Ishikawa (cell line): Measurements from ENCODE around the gene DUSP16.

Source experiments
- CEBPB ChIP-seq: IDR thresholded peaks from 2 replicates; pipeline ENCODE4 v1.6.1; 2012
- CREB1 ChIP-seq: IDR thresholded peaks from 2 replicates; pipeline ENCODE4 v1.6.1; 2012; ENCODE audit warnings: low read depth
- EGR1 ChIP-seq: IDR thresholded peaks from 2 replicates; pipeline ENCODE4 v1.6.1; 2012
- EP300 ChIP-seq: IDR thresholded peaks from 2 replicates; pipeline ENCODE4 v1.6.1; 2012; ENCODE audit warnings: borderline replicate concordance
- FOXM1 ChIP-seq: IDR thresholded peaks from 2 replicates; pipeline ENCODE4 v1.6.1; 2012; ENCODE audit warnings: low read depth, borderline replicate concordance
- NFIC ChIP-seq: IDR thresholded peaks from 2 replicates; pipeline ENCODE4 v1.6.1; 2012
- RAD21 ChIP-seq: IDR thresholded peaks from 2 replicates; pipeline ENCODE4 v1.6.1; 2012; ENCODE audit warnings: low read depth
- TAF1 ChIP-seq: IDR thresholded peaks from 2 replicates; pipeline ENCODE4 v1.6.1; 2012; ENCODE audit warnings: low read depth, mild to moderate bottlenecking
- TCF12 ChIP-seq: IDR thresholded peaks from 2 replicates; pipeline ENCODE4 v1.6.1; 2012; ENCODE audit warnings: low read depth
- TEAD4 ChIP-seq: IDR thresholded peaks from 2 replicates; pipeline ENCODE4 v1.6.1; 2012
- YY1 ChIP-seq: IDR thresholded peaks from 2 replicates; pipeline ENCODE4 v1.6.1; 2012; ENCODE audit warnings: low read depth
- ZBTB7A ChIP-seq: IDR thresholded peaks from 2 replicates; pipeline ENCODE4 v1.6.1; 2012; ENCODE audit warnings: low read depth
- TF ChIP-seq, protein P1 (sequence below): IDR thresholded peaks from 2 replicates; pipeline ENCODE4 v1.6.1; 2012
- TF ChIP-seq, protein P2 (sequence below): IDR thresholded peaks from 2 replicates; pipeline ENCODE4 v1.6.1; 2012; ENCODE audit warnings: low read depth, mild to moderate bottlenecking
- TF ChIP-seq, protein P3 (sequence below): IDR thresholded peaks from 2 replicates; pipeline ENCODE4 v1.6.1; 2012

The DUSP16 gene

DNA sequence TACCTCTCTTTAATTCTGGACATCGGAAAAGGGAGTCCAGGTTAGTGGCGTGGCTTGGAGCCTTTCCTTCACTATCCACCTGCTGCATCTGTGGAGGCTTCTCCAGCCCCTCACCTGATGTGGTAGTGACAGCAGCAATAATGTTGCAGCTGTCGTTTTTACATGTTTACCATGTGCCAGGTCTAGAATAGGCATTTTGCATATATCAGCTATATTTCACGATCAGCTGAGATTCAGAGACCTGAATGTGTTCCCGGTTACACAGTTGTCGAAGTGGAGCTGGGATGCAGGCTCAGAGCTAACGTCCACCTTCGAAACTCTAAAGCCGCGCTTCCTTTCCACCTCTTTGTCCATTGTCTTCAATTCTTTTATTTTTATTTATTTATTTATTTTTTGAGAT lies 114.8 kb downstream of the DUSP16 start:
- TF ChIP-seq TAF1 (no peak), YY1 (no peak), EP300 (no peak), TCF12 (no peak), CREB1 (no peak)
- TF ChIP-seq, protein P1, sequence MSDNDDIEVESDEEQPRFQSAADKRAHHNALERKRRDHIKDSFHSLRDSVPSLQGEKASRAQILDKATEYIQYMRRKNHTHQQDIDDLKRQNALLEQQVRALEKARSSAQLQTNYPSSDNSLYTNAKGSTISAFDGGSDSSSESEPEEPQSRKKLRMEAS, result no peak

DNA sequence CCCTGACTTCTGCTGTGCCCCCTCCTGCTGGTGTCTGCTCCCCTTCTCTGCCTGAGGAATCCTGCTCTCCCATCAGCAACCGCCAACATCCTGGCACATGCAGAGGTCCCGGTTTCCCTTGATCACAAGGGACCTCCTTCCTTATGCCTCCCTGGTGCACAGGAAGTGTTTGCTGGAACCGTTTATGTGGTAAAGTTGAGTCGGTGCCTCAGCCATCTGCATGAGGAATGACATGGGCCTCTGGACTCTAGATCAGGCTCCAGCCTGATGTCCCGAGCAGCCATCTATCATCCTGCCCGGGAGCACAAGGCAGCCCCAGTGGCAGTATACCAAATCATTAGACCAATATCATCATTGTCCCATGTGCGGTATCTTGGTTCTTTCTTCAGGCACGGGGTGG lies 115.4 kb downstream of the DUSP16 start:
- TF ChIP-seq ZBTB7A, result no peak
- TF ChIP-seq TAF1, result no peak
- TF ChIP-seq, protein P2, sequence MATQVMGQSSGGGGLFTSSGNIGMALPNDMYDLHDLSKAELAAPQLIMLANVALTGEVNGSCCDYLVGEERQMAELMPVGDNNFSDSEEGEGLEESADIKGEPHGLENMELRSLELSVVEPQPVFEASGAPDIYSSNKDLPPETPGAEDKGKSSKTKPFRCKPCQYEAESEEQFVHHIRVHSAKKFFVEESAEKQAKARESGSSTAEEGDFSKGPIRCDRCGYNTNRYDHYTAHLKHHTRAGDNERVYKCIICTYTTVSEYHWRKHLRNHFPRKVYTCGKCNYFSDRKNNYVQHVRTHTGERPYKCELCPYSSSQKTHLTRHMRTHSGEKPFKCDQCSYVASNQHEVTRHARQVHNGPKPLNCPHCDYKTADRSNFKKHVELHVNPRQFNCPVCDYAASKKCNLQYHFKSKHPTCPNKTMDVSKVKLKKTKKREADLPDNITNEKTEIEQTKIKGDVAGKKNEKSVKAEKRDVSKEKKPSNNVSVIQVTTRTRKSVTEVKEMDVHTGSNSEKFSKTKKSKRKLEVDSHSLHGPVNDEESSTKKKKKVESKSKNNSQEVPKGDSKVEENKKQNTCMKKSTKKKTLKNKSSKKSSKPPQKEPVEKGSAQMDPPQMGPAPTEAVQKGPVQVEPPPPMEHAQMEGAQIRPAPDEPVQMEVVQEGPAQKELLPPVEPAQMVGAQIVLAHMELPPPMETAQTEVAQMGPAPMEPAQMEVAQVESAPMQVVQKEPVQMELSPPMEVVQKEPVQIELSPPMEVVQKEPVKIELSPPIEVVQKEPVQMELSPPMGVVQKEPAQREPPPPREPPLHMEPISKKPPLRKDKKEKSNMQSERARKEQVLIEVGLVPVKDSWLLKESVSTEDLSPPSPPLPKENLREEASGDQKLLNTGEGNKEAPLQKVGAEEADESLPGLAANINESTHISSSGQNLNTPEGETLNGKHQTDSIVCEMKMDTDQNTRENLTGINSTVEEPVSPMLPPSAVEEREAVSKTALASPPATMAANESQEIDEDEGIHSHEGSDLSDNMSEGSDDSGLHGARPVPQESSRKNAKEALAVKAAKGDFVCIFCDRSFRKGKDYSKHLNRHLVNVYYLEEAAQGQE, result no peak
- TF ChIP-seq NFIC, result no peak
- TF ChIP-seq RAD21, result no peak
- no peak for TF ChIP-seq FOXM1
- TF ChIP-seq TEAD4, result no peak
- TF ChIP-seq EP300, result no peak
- TF ChIP-seq CEBPB, result no peak
- no peak for TF ChIP-seq YY1
- TF ChIP-seq CREB1, result no peak
- TF ChIP-seq, protein P3, sequence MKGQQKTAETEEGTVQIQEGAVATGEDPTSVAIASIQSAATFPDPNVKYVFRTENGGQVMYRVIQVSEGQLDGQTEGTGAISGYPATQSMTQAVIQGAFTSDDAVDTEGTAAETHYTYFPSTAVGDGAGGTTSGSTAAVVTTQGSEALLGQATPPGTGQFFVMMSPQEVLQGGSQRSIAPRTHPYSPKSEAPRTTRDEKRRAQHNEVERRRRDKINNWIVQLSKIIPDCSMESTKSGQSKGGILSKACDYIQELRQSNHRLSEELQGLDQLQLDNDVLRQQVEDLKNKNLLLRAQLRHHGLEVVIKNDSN, result no peak
- TF ChIP-seq, protein P1, result no peak
- no peak for TF ChIP-seq TCF12
- no peak for TF ChIP-seq EGR1

DNA sequence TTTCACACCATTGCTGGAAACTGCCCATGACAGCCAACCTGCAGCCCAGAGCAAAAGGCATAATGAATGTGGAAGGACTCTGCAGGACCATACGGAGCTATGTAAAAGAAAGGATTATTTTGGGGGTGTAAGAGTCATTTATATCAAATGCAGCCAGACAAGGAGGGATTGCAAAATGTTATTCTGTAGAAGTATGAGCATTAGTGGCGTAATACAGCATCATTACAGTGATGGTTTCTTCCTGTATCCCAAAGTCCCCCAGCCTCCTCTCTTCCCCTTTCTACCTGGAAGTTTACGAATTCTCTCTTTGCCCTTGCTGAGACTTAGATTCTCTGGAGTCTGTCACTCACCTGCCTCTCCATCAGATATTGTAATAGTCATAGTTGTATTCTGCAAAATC lies 115.9 kb downstream of the DUSP16 start:
- no peak for TF ChIP-seq NFIC
- TF ChIP-seq YY1, result no peak
- no peak for TF ChIP-seq CEBPB
- no peak for TF ChIP-seq EP300
- TF ChIP-seq RAD21, result no peak
- no peak for TF ChIP-seq ZBTB7A
- no peak for TF ChIP-seq TCF12

DNA sequence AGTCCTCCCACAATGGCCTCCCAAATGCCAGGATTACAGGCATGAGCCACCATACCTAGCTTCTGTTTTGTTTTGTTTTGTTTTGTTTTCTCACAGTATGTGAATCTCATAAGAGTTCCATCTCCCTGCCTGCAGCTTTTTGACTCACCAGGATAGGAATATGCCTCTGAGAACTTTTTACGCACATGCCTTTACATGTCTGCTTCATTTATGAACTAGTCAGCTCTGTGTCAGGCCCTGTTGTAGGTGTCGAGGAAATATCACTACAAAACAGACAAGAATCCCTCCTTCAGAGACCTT lies 116.8 kb downstream of the DUSP16 start:
- TF ChIP-seq CEBPB, result no peak
- TF ChIP-seq TEAD4, result no peak
- no peak for TF ChIP-seq FOXM1
- no peak for TF ChIP-seq NFIC
- TF ChIP-seq EP300, result no peak
- TF ChIP-seq TCF12, result no peak
- TF ChIP-seq YY1, result no peak
- TF ChIP-seq CREB1, result no peak
- TF ChIP-seq, protein P3, result no peak
- TF ChIP-seq ZBTB7A, result no peak
- TF ChIP-seq TAF1, result no peak
- no peak for TF ChIP-seq RAD21
- TF ChIP-seq EGR1, result no peak
- TF ChIP-seq, protein P1, result no peak
- TF ChIP-seq, protein P2, result no peak

DNA sequence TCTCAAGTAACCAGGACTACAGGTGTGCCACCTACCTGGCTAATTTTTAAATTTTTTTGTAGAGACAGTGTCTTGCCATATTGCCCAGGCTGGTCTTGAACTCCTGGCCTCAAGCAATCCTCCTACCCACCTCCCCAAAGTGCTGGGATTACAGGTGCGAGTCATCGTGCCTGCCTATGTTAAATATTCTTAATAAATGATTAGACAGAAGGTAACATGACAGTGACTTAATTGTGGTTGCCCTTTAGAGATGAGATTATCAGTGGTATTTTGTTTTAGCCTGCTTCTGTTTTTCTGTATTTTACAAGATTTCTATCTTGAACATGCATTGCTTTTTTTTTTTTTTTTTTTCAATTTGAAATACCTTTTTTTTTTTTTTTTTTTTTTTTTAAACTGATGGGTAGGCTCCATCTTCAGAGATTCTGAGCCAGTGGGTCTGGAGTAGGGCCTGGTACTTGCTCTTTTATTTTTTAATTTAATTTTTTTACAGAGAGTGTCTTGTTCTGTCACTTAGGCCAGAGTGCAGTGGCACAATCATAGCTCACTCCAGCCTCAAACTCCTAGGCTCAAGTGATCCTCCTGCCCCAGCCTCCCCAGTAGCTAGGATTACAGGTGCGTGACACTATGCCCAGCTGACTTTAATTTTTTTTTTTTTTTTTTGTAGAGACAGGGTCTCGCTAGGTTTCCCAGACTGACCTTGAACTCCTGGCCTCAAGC lies 117.3 kb downstream of the DUSP16 start:
- TF ChIP-seq EP300 (no peak), CREB1 (no peak), TEAD4 (no peak), ZBTB7A (no peak), FOXM1 (no peak), YY1 (no peak)
- TF ChIP-seq, protein P3, result no peak
